ENCODE measurements around the gene TM4SF4.

Gene TM4SF4

DNA sequence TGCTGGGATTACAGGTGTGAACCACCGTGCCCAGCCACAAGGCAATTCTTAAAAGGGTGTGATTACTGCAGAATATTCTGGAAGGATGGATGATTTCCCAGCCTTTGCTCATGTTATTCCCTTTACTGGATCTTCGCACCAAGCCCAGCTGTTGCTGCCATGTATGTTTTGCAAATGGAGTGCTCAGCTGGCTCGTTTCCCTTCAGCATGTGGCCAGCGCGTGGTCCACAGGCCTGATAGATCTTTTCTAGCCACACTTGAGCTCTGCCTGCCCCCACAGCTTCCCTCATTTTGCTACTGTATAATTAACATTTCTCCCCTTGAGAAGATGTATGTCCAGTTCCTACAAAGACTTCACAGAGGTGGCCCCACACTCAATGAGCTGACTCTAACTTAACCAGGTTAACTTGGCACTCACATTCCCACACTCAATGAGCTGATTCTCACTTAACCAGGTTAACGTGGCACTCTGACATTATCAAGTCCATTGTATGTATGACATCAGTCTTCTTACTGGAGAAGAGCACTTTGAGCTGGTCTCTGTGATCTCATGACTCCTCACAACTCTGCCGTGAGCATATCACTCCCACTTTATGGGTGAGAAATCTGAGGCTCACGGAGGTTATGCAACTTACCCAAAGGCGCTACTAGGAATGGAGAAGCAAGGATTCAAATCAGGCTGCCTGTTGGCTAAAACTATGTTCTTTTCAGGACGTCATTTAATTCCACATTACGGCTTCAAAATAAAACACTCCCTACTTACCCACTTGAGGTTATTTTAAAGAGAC lies 49.2 kb downstream of the TM4SF4 start:
- DNase-seq = peak; percentile 50
- H4K5ac ChIP-seq (ENCODE audit: low read length) = no peak overlapping the region
- H3K36me3 ChIP-seq (ENCODE audit: control insufficient read depth, insufficient read depth, low read length) = no peaks in the 10 kb centered on the region
- no peaks in the 10 kb centered on the region for H3K4me1 ChIP-seq (ENCODE audit: control insufficient read depth, low read depth, low read length)
- H3K56ac ChIP-seq (ENCODE audit: low read length) = no peak overlapping the region
- H3K4me2 ChIP-seq (ENCODE audit: low read length) = no peak overlapping the region
- no peaks in the 10 kb centered on the region for H3K79me2 ChIP-seq (ENCODE audit: control insufficient read depth, insufficient read depth, low read length)
- no peak overlapping the region for H3K18ac ChIP-seq (ENCODE audit: low read length)
- H4K8ac ChIP-seq (ENCODE audit: low read depth, low read length) = no peak overlapping the region
- no peak overlapping the region for H3K9ac ChIP-seq (ENCODE audit: low read length)
- H3K79me1 ChIP-seq (ENCODE audit: low read length) = no peaks in the 10 kb centered on the region
- H2BK120ac ChIP-seq (ENCODE audit: low read depth, low read length) = no peak overlapping the region
- H3K23ac ChIP-seq (ENCODE audit: low read length) = no peak overlapping the region
- H3K27me3 ChIP-seq (ENCODE audit: insufficient read depth, low read length, poor library complexity) = no peaks in the 10 kb centered on the region
- no peak overlapping the region for H3K4ac ChIP-seq (ENCODE audit: low read depth, low read length)
- H3K27ac ChIP-seq (ENCODE audit: low read depth, low read length) = no peak overlapping the region
- H3K4me3 ChIP-seq (ENCODE audit: low read length) = no peak overlapping the region
- H2BK15ac ChIP-seq (replicated peaks; ENCODE audit: low read depth) = no peak overlapping the region
- no CpG with 5 or more reads among the region's 11 CpGs for WGBS (ENCODE audit: extremely low coverage, insufficient coverage, low lambda C conversion rate)
- H2BK5ac ChIP-seq (ENCODE audit: low read length) = no peak overlapping the region
- H2AK5ac ChIP-seq (ENCODE audit: low read length) = no peak overlapping the region

GRCh38 chr3:149527531-149528339 lies 53.2 kb downstream of the TM4SF4 start:
- DNase-seq = peak; percentile 55
- Histone ChIP-seq H3K27me3 (ENCODE audit: insufficient read depth, low read length, poor library complexity) (no peaks in the 10 kb centered on the region), H3K4me1 (ENCODE audit: control insufficient read depth, low read depth, low read length) (no peaks in the 10 kb centered on the region), H2AK5ac (ENCODE audit: low read length) (no peak overlapping the region), H3K23ac (ENCODE audit: low read length) (no peak overlapping the region), H3K4ac (ENCODE audit: low read depth, low read length) (no peak overlapping the region), H2BK15ac (replicated peaks; ENCODE audit: low read depth) (no peak overlapping the region), H3K27ac (ENCODE audit: low read depth, low read length) (no peak overlapping the region), H3K4me3 (ENCODE audit: low read length) (no peak overlapping the region), H3K9ac (ENCODE audit: low read length) (no peak overlapping the region), H3K56ac (ENCODE audit: low read length) (no peak overlapping the region), H2BK5ac (ENCODE audit: low read length) (no peak overlapping the region), H4K5ac (ENCODE audit: low read length) (no peak overlapping the region), H3K79me2 (ENCODE audit: control insufficient read depth, insufficient read depth, low read length) (no peaks in the 10 kb centered on the region), H4K8ac (ENCODE audit: low read depth, low read length) (no peak overlapping the region), H3K79me1 (ENCODE audit: low read length) (no peaks in the 10 kb centered on the region), H2BK120ac (ENCODE audit: low read depth, low read length) (no peak overlapping the region), H3K18ac (ENCODE audit: low read length) (no peak overlapping the region), H3K36me3 (ENCODE audit: control insufficient read depth, insufficient read depth, low read length) (no peaks in the 10 kb centered on the region), H3K4me2 (ENCODE audit: low read length) (no peak overlapping the region)
- WGBS (ENCODE audit: extremely low coverage, insufficient coverage, low lambda C conversion rate) = no CpG with 5 or more reads among the region's 5 CpGs

- no peaks in the 10 kb centered on the region for H3K79me2 ChIP-seq (ENCODE audit: control insufficient read depth, insufficient read depth, low read length)
- H3K9ac ChIP-seq (ENCODE audit: low read length) = no peak overlapping the region
- H2BK15ac ChIP-seq (replicated peaks; ENCODE audit: low read depth) = no peak overlapping the region
- no peak overlapping the region for H3K4me3 ChIP-seq (ENCODE audit: low read length)
- H3K4me1 ChIP-seq (ENCODE audit: control insufficient read depth, low read depth, low read length) = no peaks in the 10 kb centered on the region
- no peak overlapping the region for H3K4me2 ChIP-seq (ENCODE audit: low read length)
- no peaks in the 10 kb centered on the region for H3K36me3 ChIP-seq (ENCODE audit: control insufficient read depth, insufficient read depth, low read length)
- DNase-seq = no peak
- no peak overlapping the region for H2BK5ac ChIP-seq (ENCODE audit: low read length)
- H2AK5ac ChIP-seq (ENCODE audit: low read length) = no peak overlapping the region
- no peaks in the 10 kb centered on the region for H3K79me1 ChIP-seq (ENCODE audit: low read length)
- no peaks in the 10 kb centered on the region for H3K27me3 ChIP-seq (ENCODE audit: insufficient read depth, low read length, poor library complexity)
- no peak overlapping the region for H3K27ac ChIP-seq (ENCODE audit: low read depth, low read length)
- no peak overlapping the region for H4K5ac ChIP-seq (ENCODE audit: low read length)
- WGBS (ENCODE audit: extremely low coverage, insufficient coverage, low lambda C conversion rate) = no CpG with 5 or more reads among the region's 4 CpGs
- H3K56ac ChIP-seq (ENCODE audit: low read length) = no peak overlapping the region
- H2BK120ac ChIP-seq (ENCODE audit: low read depth, low read length) = no peak overlapping the region
- no peak overlapping the region for H3K18ac ChIP-seq (ENCODE audit: low read length)
- H4K8ac ChIP-seq (ENCODE audit: low read depth, low read length) = no peak overlapping the region
- H3K23ac ChIP-seq (ENCODE audit: low read length) = no peak overlapping the region
- H3K4ac ChIP-seq (ENCODE audit: low read depth, low read length) = no peak overlapping the region
Observed at GRCh38 chr3:149528340-149528650, 53.8 kb downstream of the TM4SF4 start.

DNA sequence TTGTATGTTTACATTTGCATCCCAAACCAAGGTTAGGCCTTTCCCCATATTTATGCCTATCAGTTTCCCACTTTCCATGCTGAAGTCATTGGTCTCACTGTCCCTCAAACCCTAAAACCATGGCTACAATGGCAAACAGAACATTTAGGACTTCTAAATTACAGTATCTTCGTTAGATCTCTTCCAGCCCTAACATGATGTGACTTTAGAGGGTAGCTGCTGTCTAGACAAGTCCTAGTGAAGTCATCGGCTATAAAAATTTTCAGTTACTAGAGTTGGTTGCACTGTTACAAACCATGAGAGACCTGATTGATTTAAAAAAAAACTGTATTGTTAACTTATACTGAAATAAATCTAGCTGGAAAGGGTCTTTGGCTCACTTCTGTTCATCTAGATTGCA lies 54.6 kb downstream of the TM4SF4 start:
- Histone ChIP-seq H2AK5ac (ENCODE audit: low read length) (no peak overlapping the region), H3K4me1 (ENCODE audit: control insufficient read depth, low read depth, low read length) (no peaks in the 10 kb centered on the region), H3K79me1 (ENCODE audit: low read length) (peaks cover 1% of the 10 kb centered on the region), H3K36me3 (ENCODE audit: control insufficient read depth, insufficient read depth, low read length) (no peaks in the 10 kb centered on the region), H3K56ac (ENCODE audit: low read length) (no peak overlapping the region), H3K4me3 (ENCODE audit: low read length) (no peak overlapping the region), H3K23ac (ENCODE audit: low read length) (no peak overlapping the region), H3K4ac (ENCODE audit: low read depth, low read length) (no peak overlapping the region), H3K18ac (ENCODE audit: low read length) (no peak overlapping the region), H3K79me2 (ENCODE audit: control insufficient read depth, insufficient read depth, low read length) (no peaks in the 10 kb centered on the region), H4K8ac (ENCODE audit: low read depth, low read length) (no peak overlapping the region), H3K4me2 (ENCODE audit: low read length) (no peak overlapping the region), H3K27me3 (ENCODE audit: insufficient read depth, low read length, poor library complexity) (no peaks in the 10 kb centered on the region), H2BK120ac (ENCODE audit: low read depth, low read length) (no peak overlapping the region), H4K5ac (ENCODE audit: low read length) (no peak overlapping the region), H3K9ac (ENCODE audit: low read length) (no peak overlapping the region), H2BK5ac (ENCODE audit: low read length) (no peak overlapping the region), H2BK15ac (replicated peaks; ENCODE audit: low read depth) (no peak overlapping the region), H3K27ac (ENCODE audit: low read depth, low read length) (no peak overlapping the region)
- DNase-seq = no peak
- WGBS (ENCODE audit: extremely low coverage, insufficient coverage, low lambda C conversion rate) = no CpG with 5 or more reads among the region's 2 CpGs

DNA sequence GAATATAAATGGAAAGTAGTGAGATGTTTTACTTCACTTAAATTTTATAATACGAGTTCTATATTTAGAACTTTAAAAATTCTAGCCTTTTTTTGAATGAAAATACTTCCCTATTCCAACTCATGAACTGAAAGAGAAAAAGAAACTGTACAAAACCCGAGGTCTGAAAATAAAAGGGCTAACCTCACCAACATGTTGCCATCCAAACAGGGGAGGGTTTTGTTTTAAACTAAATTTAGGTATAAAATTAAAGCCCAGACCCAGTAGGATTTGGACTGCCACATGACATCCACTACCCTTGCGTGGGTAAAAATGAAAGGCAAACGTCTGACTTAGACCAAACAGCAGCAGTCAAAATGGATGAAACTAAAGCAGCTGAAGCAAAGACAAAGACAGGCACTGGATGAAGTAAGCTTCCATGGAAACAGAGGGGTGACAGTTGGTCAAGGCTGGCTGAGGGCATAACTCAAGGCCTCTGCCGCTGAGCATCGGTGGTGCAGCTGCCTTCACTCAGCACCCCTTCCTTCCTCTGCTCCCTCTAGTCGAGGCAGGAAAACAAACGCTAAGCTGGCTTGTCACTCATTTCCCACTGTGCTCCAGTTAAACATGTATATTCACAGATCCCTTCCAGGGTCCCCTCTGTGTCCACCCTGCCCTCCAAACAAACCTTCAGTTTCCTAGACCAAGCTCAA lies 58.1 kb downstream of the TM4SF4 start:
- Histone ChIP-seq H4K8ac (ENCODE audit: low read depth, low read length) (no peak overlapping the region), H3K4me2 (ENCODE audit: low read length) (no peak overlapping the region), H3K27me3 (ENCODE audit: insufficient read depth, low read length, poor library complexity) (no peaks in the 10 kb centered on the region), H2BK120ac (ENCODE audit: low read depth, low read length) (no peak overlapping the region), H3K4me1 (ENCODE audit: control insufficient read depth, low read depth, low read length) (peaks cover 5% of the 10 kb centered on the region), H2BK15ac (replicated peaks; ENCODE audit: low read depth) (no peak overlapping the region), H3K56ac (ENCODE audit: low read length) (no peak overlapping the region), H2BK5ac (ENCODE audit: low read length) (no peak overlapping the region), H3K18ac (ENCODE audit: low read length) (no peak overlapping the region), H4K5ac (ENCODE audit: low read length) (no peak overlapping the region), H3K36me3 (ENCODE audit: control insufficient read depth, insufficient read depth, low read length) (no peaks in the 10 kb centered on the region), H3K27ac (ENCODE audit: low read depth, low read length) (no peak overlapping the region), H3K4me3 (ENCODE audit: low read length) (no peak overlapping the region), H3K79me1 (ENCODE audit: low read length) (peaks cover 1% of the 10 kb centered on the region), H3K23ac (ENCODE audit: low read length) (no peak overlapping the region), H3K9ac (ENCODE audit: low read length) (no peak overlapping the region), H3K79me2 (ENCODE audit: control insufficient read depth, insufficient read depth, low read length) (no peaks in the 10 kb centered on the region), H3K4ac (ENCODE audit: low read depth, low read length) (no peak overlapping the region), H2AK5ac (ENCODE audit: low read length) (no peak overlapping the region)
- DNase-seq = no peak
- WGBS (ENCODE audit: extremely low coverage, insufficient coverage, low lambda C conversion rate) = 100% methylated on average over 1 of the region's 8 CpGs
